Natural killer cell (primary cell): Measurements from ENCODE around the gene SOX9. TPM values are rescaled to one million over a fixed set of nuclear protein-coding genes. Genes with fewer than 3 reads are reported as not detected.

Experiments
- ATAC-seq, 3 donors: fragments of 150-1000 bp in 2 of 3; fragments of 200-7000 bp in 1 of 3; cut with Tn5 transposase; 1 replicate in 1 of 3; 2 replicates in 2 of 3; pipeline ENCODE4 v1.10.0; 2021; ENCODE audit warnings: mild to moderate bottlenecking in 2 of 3, moderate library complexity in 2 of 3
- DNase-seq, 2 donors: peaks; one replicate each; pipeline versions ENCODE4 v3.0.0 to v3.0.0-alpha.2; 2013 to 2021; ENCODE audit warnings: mixed read lengths in 1 of 2
- H3K27ac ChIP-seq: one replicate; pipeline ENCODE4 v1.5.1; 2013; ENCODE audit warnings: mild to moderate bottlenecking, low read length
- H3K27me3 ChIP-seq: one replicate; pipeline ENCODE4 v1.6.1; 2013; ENCODE audit warnings: low read length; ENCODE audit not compliant: control insufficient read depth, insufficient read depth
- H3K36me3 ChIP-seq: one replicate; pipeline ENCODE4 v1.6.1; 2013; ENCODE audit warnings: low read length; ENCODE audit not compliant: control insufficient read depth, insufficient read depth
- H3K4me1 ChIP-seq: one replicate; pipeline ENCODE4 v1.6.1; 2013; ENCODE audit warnings: low read length; ENCODE audit not compliant: control insufficient read depth, insufficient read depth
- H3K4me3 ChIP-seq: one replicate; pipeline ENCODE4 v1.5.1; 2013; ENCODE audit warnings: low read length
- H3K9me3 ChIP-seq: one replicate; pipeline ENCODE4 v1.6.1; 2013; ENCODE audit warnings: low read length; ENCODE audit not compliant: control insufficient read depth, insufficient read depth
- H3K27ac Mint-ChIP-seq, 2 donors: one replicate each; pipeline ENCODE4 v1.8.0; 2022; ENCODE audit warnings: mild to moderate bottlenecking in 2 of 2, mixed read lengths in 2 of 2, moderate library complexity in 1 of 2
- H3K27me3 Mint-ChIP-seq, 2 donors: one replicate each; pipeline ENCODE4 v1.8.0; 2022; ENCODE audit warnings: low read depth in 2 of 2, mixed read lengths in 2 of 2
- H3K36me3 Mint-ChIP-seq: one replicate; pipeline ENCODE4 v1.8.0; 2022; ENCODE audit warnings: mixed read lengths
- H3K4me1 Mint-ChIP-seq, 2 donors: one replicate each; pipeline ENCODE4 v1.8.0; 2022; ENCODE audit warnings: mixed read lengths in 2 of 2
- H3K4me3 Mint-ChIP-seq: one replicate; pipeline ENCODE4 v1.8.0; 2022; ENCODE audit warnings: mild to moderate bottlenecking, moderate library complexity, mixed read lengths
- H3K9me3 Mint-ChIP-seq, 2 donors: one replicate each; pipeline ENCODE4 v1.8.0; 2022; ENCODE audit warnings: mixed read lengths in 2 of 2
- WGBS: methylation state at CpG from one replicate; pipeline ENCODE4 v1.1.7; 2013; ENCODE audit warnings: missing lambda C conversion rate; ENCODE audit not compliant: insufficient coverage; 5-methylcytosine and 5-hydroxymethylcytosine counted together
- intact Hi-C: fragments of 100-400 bp; cut with micrococcal nuclease; formaldehyde crosslinking; loops from one replicate; pipeline ENCODE4 v1.14.2; 2022
- total RNA-seq, 4 donors: library from RNA; stranded (reverse); fragments of 120-200 nt in 1 of 4; gene quantifications; one replicate each; pipeline versions ENCODE4 v1.2.3 to v1.2.4, GENCODE V29; 2013 to 2022
- TF ChIP-seq, protein P1 (sequence below): fragments of 200-600 bp; IDR thresholded peaks from one replicate; pipeline ENCODE4 v1.8.0; 2022; ENCODE audit warnings: antibody characterized with exemption

Gene SOX9
- total RNA-seq, 3 donors from 2014 or later (not counting 1 experiment from before 2014, with no cell fraction given), result not detected

DNA sequence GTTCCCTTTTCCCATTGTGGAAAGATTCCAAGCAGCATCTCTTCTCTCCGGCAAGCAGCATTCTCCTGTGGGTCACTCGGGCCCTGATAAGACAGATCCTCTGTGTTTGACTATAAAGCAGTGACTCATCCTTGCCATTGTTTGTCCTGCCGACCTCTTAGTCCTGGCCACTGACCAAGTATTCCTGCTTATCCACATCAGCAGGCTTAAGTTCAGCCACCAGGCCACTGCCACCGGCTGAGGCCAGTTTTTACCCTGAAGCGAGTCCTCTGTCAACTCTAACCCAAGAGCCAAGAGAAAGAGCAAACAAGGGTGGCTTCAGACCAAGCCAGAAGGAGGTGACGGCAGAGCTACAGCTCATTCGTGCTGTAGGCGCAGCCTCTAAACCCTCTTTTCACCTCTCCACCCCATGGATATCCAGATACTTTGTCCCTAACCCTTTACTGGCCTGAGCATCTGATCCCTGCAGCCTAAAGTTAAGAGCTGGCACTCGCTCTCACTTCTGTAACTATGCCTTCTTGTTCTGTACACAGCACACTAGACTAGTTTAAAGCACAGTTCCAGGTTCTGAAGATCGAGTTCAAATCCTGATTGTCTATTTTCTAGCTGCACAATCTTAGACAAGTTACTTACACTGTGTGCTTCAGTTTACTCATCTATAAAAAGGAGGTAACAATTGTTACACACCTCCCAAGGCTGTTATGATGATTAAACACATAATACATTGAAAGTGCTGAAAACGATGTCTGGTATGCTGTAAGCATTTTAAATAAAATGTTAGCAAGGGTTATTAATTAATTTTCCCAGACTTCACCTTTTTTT is 31.0 kb downstream of the SOX9 start:
- H3K27ac Mint-ChIP-seq, result no peak overlapping the region
- DNase-seq (no peak), ATAC-seq (no peak)
- Histone ChIP-seq H3K9me3 (no peaks in the 10 kb centered on the region), H3K27ac (no peak overlapping the region), H3K27me3 (no peaks in the 10 kb centered on the region), H3K4me1 (no peaks in the 10 kb centered on the region), H3K4me3 (no peak overlapping the region), H3K36me3 (no peaks in the 10 kb centered on the region)
- H3K36me3 Mint-ChIP-seq, result no peaks in the 10 kb centered on the region
- TF ChIP-seq, protein P1, sequence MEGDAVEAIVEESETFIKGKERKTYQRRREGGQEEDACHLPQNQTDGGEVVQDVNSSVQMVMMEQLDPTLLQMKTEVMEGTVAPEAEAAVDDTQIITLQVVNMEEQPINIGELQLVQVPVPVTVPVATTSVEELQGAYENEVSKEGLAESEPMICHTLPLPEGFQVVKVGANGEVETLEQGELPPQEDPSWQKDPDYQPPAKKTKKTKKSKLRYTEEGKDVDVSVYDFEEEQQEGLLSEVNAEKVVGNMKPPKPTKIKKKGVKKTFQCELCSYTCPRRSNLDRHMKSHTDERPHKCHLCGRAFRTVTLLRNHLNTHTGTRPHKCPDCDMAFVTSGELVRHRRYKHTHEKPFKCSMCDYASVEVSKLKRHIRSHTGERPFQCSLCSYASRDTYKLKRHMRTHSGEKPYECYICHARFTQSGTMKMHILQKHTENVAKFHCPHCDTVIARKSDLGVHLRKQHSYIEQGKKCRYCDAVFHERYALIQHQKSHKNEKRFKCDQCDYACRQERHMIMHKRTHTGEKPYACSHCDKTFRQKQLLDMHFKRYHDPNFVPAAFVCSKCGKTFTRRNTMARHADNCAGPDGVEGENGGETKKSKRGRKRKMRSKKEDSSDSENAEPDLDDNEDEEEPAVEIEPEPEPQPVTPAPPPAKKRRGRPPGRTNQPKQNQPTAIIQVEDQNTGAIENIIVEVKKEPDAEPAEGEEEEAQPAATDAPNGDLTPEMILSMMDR, result no peak
- no peak overlapping the region for H3K4me3 Mint-ChIP-seq
- no peaks in the 10 kb centered on the region for H3K4me1 Mint-ChIP-seq
- peaks cover 0 to 3% of the 10 kb centered on the region in 2 donors for H3K27me3 Mint-ChIP-seq
- WGBS, result 49% methylated on average over 10 of the region's 11 CpGs
- intact Hi-C loops, result no loop called here
- peaks cover 2% of the 10 kb centered on the region in 2 donors for H3K9me3 Mint-ChIP-seq

DNA sequence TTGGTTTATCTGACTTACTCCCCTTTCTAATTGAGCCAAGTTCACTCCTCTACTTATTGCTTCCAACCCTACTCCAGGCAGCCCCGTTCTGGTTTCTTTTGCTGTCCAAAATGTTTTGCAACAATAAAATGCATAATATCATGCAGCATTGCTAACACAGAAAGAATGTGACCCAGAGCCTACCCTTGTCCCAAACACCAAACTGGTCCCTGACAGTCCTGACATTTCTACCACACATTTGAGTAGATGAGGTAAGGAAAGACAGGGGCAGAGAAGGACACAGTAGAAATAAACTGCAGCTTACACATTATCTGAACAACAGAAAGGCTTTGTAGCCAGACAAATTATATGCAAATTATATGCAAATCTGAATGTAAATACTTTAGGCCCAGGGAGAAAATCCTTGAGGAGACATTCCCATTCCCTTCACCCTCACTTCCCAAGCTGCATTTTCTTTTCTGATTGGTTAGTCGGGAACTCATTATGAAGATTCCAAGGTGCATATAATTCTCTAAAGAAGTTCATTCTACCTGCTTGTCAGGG is 31.6 kb downstream of the SOX9 start:
- no peaks in the 10 kb centered on the region for H3K9me3 ChIP-seq
- TF ChIP-seq, protein P1, result no peak
- H3K9me3 Mint-ChIP-seq, result peaks cover 0 to 2% of the 10 kb centered on the region in 2 donors
- H3K4me3 Mint-ChIP-seq, result no peak overlapping the region
- no peak for DNase-seq
- no peaks in the 10 kb centered on the region for H3K27me3 ChIP-seq
- peaks cover 0 to 3% of the 10 kb centered on the region in 2 donors for H3K27me3 Mint-ChIP-seq
- ATAC-seq, result no peak
- no peaks in the 10 kb centered on the region for H3K4me1 ChIP-seq
- no peak overlapping the region for H3K27ac Mint-ChIP-seq
- H3K27ac ChIP-seq, result no peak overlapping the region
- 90% methylated on average over 2 of the region's 2 CpGs for WGBS
- no peaks in the 10 kb centered on the region for H3K36me3 Mint-ChIP-seq
- intact Hi-C loops, result no loop called here
- H3K36me3 ChIP-seq, result no peaks in the 10 kb centered on the region
- H3K4me3 ChIP-seq, result no peak overlapping the region
- no peaks in the 10 kb centered on the region for H3K4me1 Mint-ChIP-seq

DNA sequence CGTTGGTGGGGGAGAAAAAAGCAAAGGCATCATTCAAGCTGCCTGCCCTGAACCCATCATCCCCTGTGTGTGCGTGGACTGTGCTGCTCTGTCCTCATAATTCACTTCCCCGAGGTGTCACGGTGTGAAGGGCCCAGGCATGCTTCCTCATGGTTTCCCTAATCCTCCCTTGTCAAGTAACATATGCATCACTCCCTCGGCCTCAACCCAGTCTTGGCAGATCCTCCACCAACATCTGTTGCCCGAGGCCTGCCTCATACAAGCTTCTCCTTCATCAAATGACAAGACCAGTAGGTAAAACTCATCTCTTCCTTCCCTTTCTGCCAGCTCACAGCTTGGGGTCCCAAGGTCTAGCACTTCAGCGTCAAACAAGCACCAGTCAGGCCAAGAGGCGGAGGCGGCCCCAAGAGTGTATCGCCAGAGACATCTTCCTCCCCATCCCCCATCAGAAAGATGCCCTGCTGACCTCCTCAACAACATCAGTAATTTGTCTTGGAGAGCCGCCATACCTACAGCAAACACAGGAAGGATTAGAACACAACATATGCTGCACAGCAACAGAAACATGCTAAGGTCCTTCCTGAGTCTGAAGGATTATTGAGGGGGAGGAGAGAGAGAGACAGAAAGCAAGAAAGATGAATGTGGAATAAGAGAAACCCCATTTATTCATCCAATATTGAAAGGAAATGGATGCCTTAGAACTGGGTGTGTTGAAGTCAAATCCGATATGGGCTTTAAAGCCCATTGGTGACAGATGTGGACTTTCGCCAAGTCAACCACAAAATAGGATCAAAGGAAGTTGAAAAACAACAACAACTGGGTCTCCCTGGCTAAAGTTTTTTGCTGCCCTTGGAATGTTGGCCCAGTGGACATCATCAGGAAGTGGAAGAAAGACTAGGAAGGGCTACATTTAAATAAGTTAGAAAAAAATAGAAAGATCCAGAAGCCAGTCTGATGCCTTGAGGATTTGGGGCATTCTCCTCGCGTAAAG is 38.4 kb downstream of the SOX9 start:
- H3K27me3 ChIP-seq, result no peaks in the 10 kb centered on the region
- H3K9me3 ChIP-seq, result peaks cover 13% of the 10 kb centered on the region
- H3K4me3 ChIP-seq, result no peak overlapping the region
- H3K9me3 Mint-ChIP-seq, result peaks cover 7 to 12% of the 10 kb centered on the region in 2 donors
- H3K27me3 Mint-ChIP-seq, result no peaks in the 10 kb centered on the region
- ATAC-seq (no peak), DNase-seq (no peak)
- 59% methylated on average over 15 of the region's 15 CpGs for WGBS
- H3K36me3 Mint-ChIP-seq, result no peaks in the 10 kb centered on the region
- no peaks in the 10 kb centered on the region for H3K36me3 ChIP-seq
- intact Hi-C loops, result no loop called here
- TF ChIP-seq, protein P1, result no peak
- H3K4me3 Mint-ChIP-seq, result no peak overlapping the region
- H3K27ac ChIP-seq, result no peak overlapping the region
- no peak overlapping the region for H3K27ac Mint-ChIP-seq
- no peaks in the 10 kb centered on the region for H3K4me1 Mint-ChIP-seq
- no peaks in the 10 kb centered on the region for H3K4me1 ChIP-seq
